ENCODE results near the gene TAGLN. TPM values are rescaled to one million over a fixed set of nuclear protein-coding genes. Genes with fewer than 3 reads are reported as not detected.

The TAGLN gene
- polyA plus RNA-seq, 3 donors = 3.6 to 113 (median 4.0) TPM

GRCh38 chr11:117238221-117238620 lies 39.1 kb downstream of the TAGLN start:
- no peaks in the 10 kb centered on the region for H3K9me3 Mint-ChIP-seq
- H3K27ac Mint-ChIP-seq = no peak overlapping the region
- TF ChIP-seq, protein P1, sequence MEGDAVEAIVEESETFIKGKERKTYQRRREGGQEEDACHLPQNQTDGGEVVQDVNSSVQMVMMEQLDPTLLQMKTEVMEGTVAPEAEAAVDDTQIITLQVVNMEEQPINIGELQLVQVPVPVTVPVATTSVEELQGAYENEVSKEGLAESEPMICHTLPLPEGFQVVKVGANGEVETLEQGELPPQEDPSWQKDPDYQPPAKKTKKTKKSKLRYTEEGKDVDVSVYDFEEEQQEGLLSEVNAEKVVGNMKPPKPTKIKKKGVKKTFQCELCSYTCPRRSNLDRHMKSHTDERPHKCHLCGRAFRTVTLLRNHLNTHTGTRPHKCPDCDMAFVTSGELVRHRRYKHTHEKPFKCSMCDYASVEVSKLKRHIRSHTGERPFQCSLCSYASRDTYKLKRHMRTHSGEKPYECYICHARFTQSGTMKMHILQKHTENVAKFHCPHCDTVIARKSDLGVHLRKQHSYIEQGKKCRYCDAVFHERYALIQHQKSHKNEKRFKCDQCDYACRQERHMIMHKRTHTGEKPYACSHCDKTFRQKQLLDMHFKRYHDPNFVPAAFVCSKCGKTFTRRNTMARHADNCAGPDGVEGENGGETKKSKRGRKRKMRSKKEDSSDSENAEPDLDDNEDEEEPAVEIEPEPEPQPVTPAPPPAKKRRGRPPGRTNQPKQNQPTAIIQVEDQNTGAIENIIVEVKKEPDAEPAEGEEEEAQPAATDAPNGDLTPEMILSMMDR (IDR thresholded peaks at IDR 0.05) = no peak
- Histone ChIP-seq H3K9ac (ENCODE audit: insufficient read depth, low read length, poor library complexity, severe bottlenecking) (no peak overlapping the region), H3K36me3 (replicated peaks in 1 of 2; ENCODE audit: control insufficient read depth in 1 of 2, insufficient read depth in 2 of 2, low read length in 2 of 2) (peaks cover 16 to 47% of the 10 kb centered on the region in 2 donors), H3K27ac (ENCODE audit: low read depth in 1 of 2, low read length in 2 of 2) (no peak overlapping the region), H3K9me3 (replicated peaks in 1 of 2; ENCODE audit: control insufficient read depth in 1 of 2, insufficient read depth in 1 of 2, low read length in 2 of 2) (no peaks in the 10 kb centered on the region), H4K20me1 (ENCODE audit: insufficient read depth, low read length) (no peaks in the 10 kb centered on the region), H2AFZ (ENCODE audit: insufficient read depth, low read depth, low read length, poor library complexity, severe bottlenecking) (no peak overlapping the region), H3K79me2 (ENCODE audit: insufficient read depth, low read length) (peaks cover 19% of the 10 kb centered on the region), H3K4me2 (replicated peaks; ENCODE audit: extremely low read depth, low read length, poor library complexity, severe bottlenecking) (no peak overlapping the region), H3K4me3 (replicated peaks in 1 of 3; ENCODE audit: low read depth in 2 of 3, low read length in 3 of 3) (no peak overlapping the region), H3K27me3 (ENCODE audit: control insufficient read depth in 2 of 2, insufficient read depth in 2 of 2, low read length in 2 of 2) (no peaks in the 10 kb centered on the region), H3K4me1 (ENCODE audit: control insufficient read depth in 1 of 2, insufficient read depth in 2 of 2, low read length in 2 of 2) (peaks cover 3 to 4% of the 10 kb centered on the region in 2 donors)
- peaks cover 34 to 56% of the 10 kb centered on the region in 2 donors for H3K36me3 Mint-ChIP-seq
- intact Hi-C loops (cut with micrococcal nuclease) = no loop called here
- DNase-seq = no peak
- peaks cover 0 to 2% (median 0%) of the 10 kb centered on the region in 3 donors for H3K27me3 Mint-ChIP-seq (ENCODE audit: low read depth in 3 of 3)
- 100% methylated on average over 2 of the region's 5 CpGs for WGBS (ENCODE audit: insufficient coverage)
- H3K4me1 Mint-ChIP-seq = peaks cover 12% of the 10 kb centered on the region
- no peak overlapping the region for H3K4me3 Mint-ChIP-seq

DNA sequence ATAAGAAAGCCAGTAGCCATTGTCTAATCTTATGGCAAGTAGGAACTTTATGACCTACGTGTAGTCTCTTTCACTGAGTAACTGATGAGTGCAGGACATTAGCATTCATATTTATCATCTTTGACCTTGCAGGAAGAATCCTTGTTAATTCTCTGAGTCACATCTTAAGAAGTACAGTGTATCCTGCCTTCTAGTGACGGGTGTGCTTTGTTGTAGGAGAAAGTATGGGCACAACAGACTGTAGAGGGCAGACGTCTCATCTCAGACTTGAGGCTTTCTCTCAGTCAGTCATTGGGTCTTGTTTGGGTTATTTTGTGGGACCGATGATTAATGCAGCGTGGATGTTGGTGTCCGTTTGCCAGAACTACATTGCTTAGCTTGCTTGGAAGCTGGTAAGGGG lies 40.1 kb downstream of the TAGLN start:
- TF ChIP-seq, protein P1 (IDR thresholded peaks at IDR 0.05) = no peak
- no peak overlapping the region for H3K4me2 ChIP-seq (replicated peaks; ENCODE audit: extremely low read depth, low read length, poor library complexity, severe bottlenecking)
- no peaks in the 10 kb centered on the region for H4K20me1 ChIP-seq (ENCODE audit: insufficient read depth, low read length)
- H3K9me3 ChIP-seq (replicated peaks in 1 of 2; ENCODE audit: control insufficient read depth in 1 of 2, insufficient read depth in 1 of 2, low read length in 2 of 2) = no peaks in the 10 kb centered on the region
- H3K27me3 ChIP-seq (ENCODE audit: control insufficient read depth in 2 of 2, insufficient read depth in 2 of 2, low read length in 2 of 2) = no peaks in the 10 kb centered on the region
- H2AFZ ChIP-seq (ENCODE audit: insufficient read depth, low read depth, low read length, poor library complexity, severe bottlenecking) = no peak overlapping the region
- Mint-ChIP-seq H3K9me3 (no peaks in the 10 kb centered on the region), H3K27ac (no peak overlapping the region), H3K36me3 (peaks cover 38 to 62% of the 10 kb centered on the region in 2 donors), H3K27me3 (ENCODE audit: low read depth in 3 of 3) (peaks cover 0 to 2% (median 0%) of the 10 kb centered on the region in 3 donors), H3K4me3 (no peak overlapping the region), H3K4me1 (peaks cover under 1% of the 10 kb centered on the region)
- H3K4me3 ChIP-seq (replicated peaks in 1 of 3; ENCODE audit: low read depth in 2 of 3, low read length in 3 of 3) = no peak overlapping the region
- DNase-seq = no peak
- H3K79me2 ChIP-seq (ENCODE audit: insufficient read depth, low read length) = peaks cover 8% of the 10 kb centered on the region
- WGBS (ENCODE audit: insufficient coverage) = 100% methylated on average over 1 of the region's 6 CpGs
- H3K4me1 ChIP-seq (ENCODE audit: control insufficient read depth in 1 of 2, insufficient read depth in 2 of 2, low read length in 2 of 2) = no peaks in the 10 kb centered on the region
- H3K27ac ChIP-seq (ENCODE audit: low read depth in 1 of 2, low read length in 2 of 2) = no peak overlapping the region
- no peak overlapping the region for H3K9ac ChIP-seq (ENCODE audit: insufficient read depth, low read length, poor library complexity, severe bottlenecking)
- H3K36me3 ChIP-seq (replicated peaks in 1 of 2; ENCODE audit: control insufficient read depth in 1 of 2, insufficient read depth in 2 of 2, low read length in 2 of 2) = peaks cover 23 to 58% of the 10 kb centered on the region in 2 donors
- intact Hi-C loops (cut with micrococcal nuclease) = no loop called here

Data from CD14-positive monocyte (primary cell).